Right lobe of liver (tissue), 6 donors: ENCODE data around the gene RNF121. TPM values are rescaled to one million over a fixed set of nuclear protein-coding genes. Genes with fewer than 3 reads are reported as not detected.
A peak's percentile ranks its signal among the peaks of the same experiment; 100 is the strongest.

ENCODE experiments used
- ATAC-seq, 4 donors: fragments of 200-7000 bp; cut with Tn5 transposase; one replicate each; pipeline ENCODE4 v1.9.1; 2020; ENCODE audit warnings: mild to moderate bottlenecking in 4 of 4, moderate library complexity in 4 of 4
- DNase-seq, 3 donors: peaks; one replicate each; pipeline ENCODE4 v3.0.0-alpha.2; 2020
- H3K27ac ChIP-seq, 3 donors: fragments of 200-600 bp; one replicate each; pipeline ENCODE4 v1.8.0; 2022
- H3K27me3 ChIP-seq, 2 donors: fragments of 200-600 bp; one replicate each; pipeline ENCODE4 v1.8.0; 2022
- H3K36me3 ChIP-seq, 4 donors: fragments of 200-600 bp; sonication (generic) in 1 of 4; one replicate each; pipeline versions ENCODE4 v1.5.1 to v1.8.0; 2017 to 2022; ENCODE audit warnings: control low read depth in 1 of 4
- H3K4me1 ChIP-seq, 4 donors: fragments of 200-600 bp; sonication (generic) in 1 of 4; one replicate each; pipeline versions ENCODE4 v1.5.1 to v1.8.0; 2017 to 2022; ENCODE audit warnings: control low read depth in 1 of 4
- H3K4me3 ChIP-seq, 3 donors: fragments of 200-600 bp; one replicate each; pipeline ENCODE4 v1.8.0; 2022
- H3K9me3 ChIP-seq, 4 donors: fragments of 200-600 bp; sonication (generic) in 1 of 4; one replicate each; pipeline versions ENCODE4 v1.5.1 to v1.8.0; 2017 to 2022; ENCODE audit warnings: control low read depth in 1 of 4
- POLR2A ChIP-seq: fragments of 450-650 bp; IDR thresholded peaks from one replicate; pipeline ENCODE4 v1.6.1; 2017; ENCODE audit warnings: antibody characterized with exemption, mild to moderate bottlenecking
- WGBS: methylation state at CpG from one replicate; pipeline ENCODE4 v1.1.6; 2018; ENCODE audit warnings: low coverage, low lambda C conversion rate; ENCODE audit not compliant: insufficient coverage; ENCODE audit errors: missing lambda C conversion rate; 5-methylcytosine and 5-hydroxymethylcytosine counted together
- intact Hi-C, 2 donors: fragments of 100-400 bp; cut with DNase I; formaldehyde crosslinking; loops; one replicate each; pipeline versions ENCODE4 v1.11.2 to v1.14.1; 2022
- total RNA-seq, 6 experiments: library from RNA; depleted of rRNA in 2 of 6; stranded (reverse); fragments of >200 nt in 2 of 6; fragmentation: NEBNext Ultra II Directional in 3 of 6; extraction: Animal tissue kit (Norgen Biotek cat#: 25700) in 3 of 6; gene quantifications; one replicate each; pipeline versions ENCODE4 v1.1.0 to v1.2.4, GENCODE V29; 2016 to 2023
- TF ChIP-seq, protein P1 (sequence below), 4 donors: fragments of 200-600 bp in 3 of 4; fragments of 450-650 bp in 1 of 4; IDR thresholded peaks; one replicate each; pipeline versions ENCODE4 v1.5.1 to v1.8.0; 2016 to 2022; ENCODE audit warnings: antibody characterized with exemption in 4 of 4, mild to moderate bottlenecking in 2 of 4
- donor health status: DM: no; HTN: yes; CAD: no.
- donor health status: DM: no; HTN: no; CAD: no.
- donor health status: DM: no; HTN: no; CAD: no.
- donor health status: DM: no; HTN: yes; CAD: no.
- donor health status: DM: no; HTN: yes; CAD: no.

Gene RNF121
- total RNA-seq, 6 experiments from 2014 or later: 14.8 to 23.7 (median 18.9) TPM

DNA sequence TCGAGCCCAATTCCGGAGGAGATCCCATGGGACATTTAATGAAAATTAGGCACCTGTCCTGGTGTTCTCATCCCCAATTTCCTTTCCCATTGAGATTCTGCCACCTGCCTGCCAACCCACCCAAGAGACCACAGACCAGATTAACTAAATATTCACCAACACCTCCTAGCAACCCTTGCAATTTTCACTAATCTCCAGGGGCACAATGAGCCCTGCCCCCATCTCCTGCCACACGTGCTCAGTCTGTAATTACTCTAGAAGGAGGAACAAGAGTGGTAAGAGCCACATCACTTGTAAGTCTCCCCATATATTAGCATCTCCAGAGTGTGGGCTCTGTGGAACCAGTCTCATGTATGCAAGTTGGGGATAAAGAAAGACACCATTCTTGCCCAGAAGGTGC is 107.8 kb downstream of the RNF121 start:
- H3K4me1 ChIP-seq: peaks cover 1 to 33% (median 7%) of the 10 kb centered on the region in 4 donors
- no peak for ATAC-seq
- H3K27me3 ChIP-seq: no peaks in the 10 kb centered on the region
- intact Hi-C loops: no loop called here
- no peaks in the 10 kb centered on the region for H3K9me3 ChIP-seq
- no peak overlapping the region for H3K27ac ChIP-seq
- H3K4me3 ChIP-seq: no peak overlapping the region
- H3K36me3 ChIP-seq: peaks cover 0 to 25% (median 6%) of the 10 kb centered on the region in 4 donors
- 79% methylated on average over 3 of the region's 3 CpGs for WGBS
- TF ChIP-seq, protein P1, sequence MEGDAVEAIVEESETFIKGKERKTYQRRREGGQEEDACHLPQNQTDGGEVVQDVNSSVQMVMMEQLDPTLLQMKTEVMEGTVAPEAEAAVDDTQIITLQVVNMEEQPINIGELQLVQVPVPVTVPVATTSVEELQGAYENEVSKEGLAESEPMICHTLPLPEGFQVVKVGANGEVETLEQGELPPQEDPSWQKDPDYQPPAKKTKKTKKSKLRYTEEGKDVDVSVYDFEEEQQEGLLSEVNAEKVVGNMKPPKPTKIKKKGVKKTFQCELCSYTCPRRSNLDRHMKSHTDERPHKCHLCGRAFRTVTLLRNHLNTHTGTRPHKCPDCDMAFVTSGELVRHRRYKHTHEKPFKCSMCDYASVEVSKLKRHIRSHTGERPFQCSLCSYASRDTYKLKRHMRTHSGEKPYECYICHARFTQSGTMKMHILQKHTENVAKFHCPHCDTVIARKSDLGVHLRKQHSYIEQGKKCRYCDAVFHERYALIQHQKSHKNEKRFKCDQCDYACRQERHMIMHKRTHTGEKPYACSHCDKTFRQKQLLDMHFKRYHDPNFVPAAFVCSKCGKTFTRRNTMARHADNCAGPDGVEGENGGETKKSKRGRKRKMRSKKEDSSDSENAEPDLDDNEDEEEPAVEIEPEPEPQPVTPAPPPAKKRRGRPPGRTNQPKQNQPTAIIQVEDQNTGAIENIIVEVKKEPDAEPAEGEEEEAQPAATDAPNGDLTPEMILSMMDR (IDR thresholded peaks at IDR 0.05): no peak
- no peak for TF ChIP-seq POLR2A
- no peak for DNase-seq

DNA sequence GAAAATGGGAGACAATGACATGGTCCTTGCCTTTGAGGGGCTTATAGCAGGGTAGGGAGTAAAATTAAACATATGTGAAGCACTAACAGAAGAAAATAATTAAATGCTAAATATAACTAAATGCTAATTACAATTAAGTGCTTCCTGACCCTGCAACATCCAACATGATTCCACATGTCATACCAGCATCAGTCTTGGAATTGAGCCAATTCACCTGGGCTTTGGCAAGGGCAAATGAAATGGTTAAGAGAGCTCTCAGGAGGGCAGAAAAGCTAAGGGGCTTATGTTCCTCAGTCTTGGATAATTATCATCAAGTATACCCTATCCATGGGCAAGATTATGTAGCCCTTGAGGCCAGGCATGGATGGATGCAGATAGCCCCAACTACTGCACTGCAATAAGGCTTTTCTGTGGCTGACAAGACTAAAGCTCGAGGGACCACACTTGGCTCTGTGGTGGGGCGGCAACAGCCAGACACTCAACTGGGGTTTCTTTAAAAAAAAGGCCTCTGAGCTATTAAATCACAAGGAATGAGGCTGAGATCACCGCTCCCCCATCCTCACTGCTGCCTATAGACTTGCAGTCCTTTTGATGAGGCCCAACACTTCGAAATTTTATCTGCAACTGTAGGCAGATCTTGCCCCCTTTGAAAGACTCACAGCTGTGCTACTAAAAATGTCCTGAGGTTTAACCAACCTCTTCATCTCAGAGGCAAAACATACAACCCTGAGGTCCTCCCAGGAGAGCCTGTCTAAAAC is 108.9 kb downstream of the RNF121 start:
- DNase-seq (no peak), ATAC-seq (no peak)
- intact Hi-C loops: no loop called here
- Histone ChIP-seq H3K27ac (peak overlapping the region in 1 of 3 donors; percentile 76), H3K4me3 (no peak overlapping the region), H3K36me3 (peaks cover 0 to 20% (median 6%) of the 10 kb centered on the region in 4 donors), H3K4me1 (peaks cover 1 to 38% (median 7%) of the 10 kb centered on the region in 4 donors), H3K27me3 (no peaks in the 10 kb centered on the region), H3K9me3 (no peaks in the 10 kb centered on the region)
- 40% methylated on average over 1 of the region's 4 CpGs for WGBS
- TF ChIP-seq, protein P1 (IDR thresholded peaks at IDR 0.05): no peak
- no peak for TF ChIP-seq POLR2A

DNA sequence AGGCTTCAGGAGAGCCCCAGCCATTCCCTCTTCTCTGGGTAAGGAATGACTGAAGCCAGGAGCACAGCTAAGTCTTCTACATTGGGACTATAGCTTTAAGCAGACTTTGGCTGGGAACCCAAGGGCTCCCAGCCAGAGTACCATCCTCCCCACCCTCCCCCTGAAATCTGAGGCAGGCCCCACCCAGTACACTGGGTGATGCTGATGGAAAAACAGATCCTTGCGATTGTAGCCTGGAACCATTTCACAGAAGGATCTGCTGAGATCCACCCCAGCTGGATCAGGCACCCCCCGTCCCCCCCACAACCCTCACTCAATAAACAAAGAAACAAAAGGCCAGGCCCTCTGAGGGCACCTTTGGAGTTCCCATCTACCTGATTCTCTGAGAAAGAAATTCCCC is 109.6 kb downstream of the RNF121 start:
- peak overlapping the region in 1 of 3 donors; percentile 60 for H3K4me3 ChIP-seq
- H3K27ac ChIP-seq: peak overlapping the region; percentile 57 to 93 (median 76)
- DNase-seq (no peak), ATAC-seq (no peak)
- 20% methylated on average over 1 of the region's 2 CpGs for WGBS
- peaks cover 1 to 39% (median 7%) of the 10 kb centered on the region in 4 donors for H3K4me1 ChIP-seq
- no peak for TF ChIP-seq POLR2A
- TF ChIP-seq, protein P1 (IDR thresholded peaks at IDR 0.05): no peak
- peaks cover 0 to 14% (median 6%) of the 10 kb centered on the region in 4 donors for H3K36me3 ChIP-seq
- H3K9me3 ChIP-seq: no peaks in the 10 kb centered on the region
- H3K27me3 ChIP-seq: no peaks in the 10 kb centered on the region
- intact Hi-C loops: no loop called here

DNA sequence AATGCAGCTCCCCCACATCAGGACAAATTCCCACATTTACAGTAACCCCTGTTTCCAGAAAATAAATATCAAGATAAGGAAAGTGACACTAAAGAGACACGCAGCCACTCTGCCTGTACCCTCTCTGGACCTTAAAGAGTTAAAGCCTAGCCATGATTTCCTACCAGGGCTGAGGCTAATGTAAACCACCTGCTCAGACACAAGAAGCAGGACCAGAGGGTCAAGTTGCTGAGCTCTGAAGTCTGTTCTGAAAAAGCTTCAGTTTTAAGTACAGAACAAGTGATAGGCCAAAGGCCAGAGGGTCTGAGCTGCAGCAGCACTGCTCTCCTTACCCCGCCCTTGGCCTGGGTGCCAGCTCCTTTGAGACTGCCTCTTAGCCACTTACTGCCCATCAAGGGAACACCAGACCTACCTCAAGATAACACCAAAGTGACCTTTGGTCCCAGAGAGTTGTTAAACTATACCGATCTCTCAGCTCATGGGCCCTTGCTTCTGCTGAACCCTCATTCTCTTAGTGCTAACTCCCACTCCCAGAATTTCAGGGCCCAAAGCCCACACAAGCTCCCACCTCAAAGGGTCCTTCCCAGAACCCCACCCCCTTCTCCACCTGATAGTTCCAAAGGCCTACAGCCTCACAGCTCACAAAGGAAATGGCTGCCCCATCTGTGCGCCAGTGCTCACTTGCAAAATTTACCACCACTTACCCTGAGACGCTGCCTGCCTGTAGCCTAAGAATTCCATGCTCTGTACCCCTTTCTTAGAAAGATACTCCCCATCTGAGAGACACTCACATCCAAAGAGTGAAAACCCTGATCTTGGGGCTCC is 110.4 kb downstream of the RNF121 start:
- TF ChIP-seq POLR2A: no peak
- TF ChIP-seq, protein P1 (IDR thresholded peaks at IDR 0.05): no peak
- intact Hi-C loops: no loop called here
- peak overlapping the region; percentile 48 to 62 (median 60) for H3K4me3 ChIP-seq
- 45% methylated on average over 3 of the region's 5 CpGs for WGBS
- no peaks in the 10 kb centered on the region for H3K9me3 ChIP-seq
- ATAC-seq: no peak
- H3K27me3 ChIP-seq: no peaks in the 10 kb centered on the region
- no peak for DNase-seq
- peaks cover 1 to 39% (median 7%) of the 10 kb centered on the region in 4 donors for H3K4me1 ChIP-seq
- peaks cover 0 to 7% (median 3%) of the 10 kb centered on the region in 4 donors for H3K36me3 ChIP-seq
- H3K27ac ChIP-seq: peak overlapping the region; percentile 57 to 93 (median 76)
